ENCODE measurements around the gene EWSR1. TPM values are rescaled to one million over a fixed set of nuclear protein-coding genes. Genes with fewer than 3 reads are reported as not detected.

The EWSR1 gene
- total RNA-seq, 1 donor from 2014 or later: 220 TPM

DNA sequence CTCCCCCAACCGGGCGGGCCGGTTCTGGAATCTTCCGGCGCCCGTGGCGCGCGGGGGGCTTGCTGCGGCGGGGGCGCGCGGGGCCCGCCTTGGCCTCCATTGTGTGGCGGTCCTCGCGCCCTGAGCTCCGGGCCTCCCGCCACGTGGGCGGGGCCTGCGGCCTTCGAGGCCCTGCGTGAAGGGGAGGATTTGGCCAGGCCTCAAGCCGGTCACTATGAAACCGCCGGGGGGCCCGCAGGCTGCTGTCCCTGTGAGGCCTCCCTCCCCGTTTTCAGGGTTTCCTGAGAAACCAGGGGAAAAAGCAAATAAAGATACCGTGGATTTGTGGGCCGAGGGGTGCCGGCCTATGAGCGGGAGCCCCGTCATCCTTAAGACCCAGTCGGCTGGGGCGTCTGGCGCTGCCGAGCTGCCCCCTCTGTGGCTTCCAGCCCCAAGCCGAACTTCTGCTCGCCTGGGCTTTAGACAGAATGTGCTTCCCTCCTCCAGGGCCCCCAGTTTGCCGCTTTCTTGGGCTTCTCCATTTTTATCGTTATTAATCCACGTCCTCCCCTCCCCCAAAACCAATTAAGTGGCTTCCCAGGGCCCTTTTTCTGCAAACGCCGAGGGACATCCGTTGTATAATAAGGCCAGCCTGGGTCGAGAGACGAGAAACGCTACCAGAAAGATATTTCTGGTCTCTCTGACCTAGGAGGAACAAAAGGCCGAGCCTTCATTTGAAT, 602 bp downstream of the EWSR1 start:
- DNase-seq (ENCODE audit: low read depth, low spot score): no peak

DNA sequence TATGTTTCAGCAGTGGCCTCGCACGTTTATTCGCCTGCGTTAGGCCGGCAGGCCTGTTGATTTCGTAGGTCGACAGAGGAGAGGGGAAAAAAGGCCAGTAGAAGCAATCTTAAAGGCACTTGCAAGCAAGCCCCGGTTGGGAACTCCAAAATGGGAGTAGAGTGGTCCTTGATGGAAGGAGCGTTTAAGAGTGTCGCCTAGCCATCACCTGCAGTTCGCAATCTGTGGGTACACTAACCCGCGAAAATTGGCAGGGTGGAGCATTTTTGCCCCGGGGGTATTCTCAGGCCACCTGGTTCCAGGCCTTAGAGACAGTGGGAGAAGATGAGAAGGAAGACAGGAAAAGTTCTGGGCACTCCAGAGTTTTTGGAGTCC, 1.1 kb downstream of the EWSR1 start:
- no peak for DNase-seq (ENCODE audit: low read depth, low spot score)

DNA sequence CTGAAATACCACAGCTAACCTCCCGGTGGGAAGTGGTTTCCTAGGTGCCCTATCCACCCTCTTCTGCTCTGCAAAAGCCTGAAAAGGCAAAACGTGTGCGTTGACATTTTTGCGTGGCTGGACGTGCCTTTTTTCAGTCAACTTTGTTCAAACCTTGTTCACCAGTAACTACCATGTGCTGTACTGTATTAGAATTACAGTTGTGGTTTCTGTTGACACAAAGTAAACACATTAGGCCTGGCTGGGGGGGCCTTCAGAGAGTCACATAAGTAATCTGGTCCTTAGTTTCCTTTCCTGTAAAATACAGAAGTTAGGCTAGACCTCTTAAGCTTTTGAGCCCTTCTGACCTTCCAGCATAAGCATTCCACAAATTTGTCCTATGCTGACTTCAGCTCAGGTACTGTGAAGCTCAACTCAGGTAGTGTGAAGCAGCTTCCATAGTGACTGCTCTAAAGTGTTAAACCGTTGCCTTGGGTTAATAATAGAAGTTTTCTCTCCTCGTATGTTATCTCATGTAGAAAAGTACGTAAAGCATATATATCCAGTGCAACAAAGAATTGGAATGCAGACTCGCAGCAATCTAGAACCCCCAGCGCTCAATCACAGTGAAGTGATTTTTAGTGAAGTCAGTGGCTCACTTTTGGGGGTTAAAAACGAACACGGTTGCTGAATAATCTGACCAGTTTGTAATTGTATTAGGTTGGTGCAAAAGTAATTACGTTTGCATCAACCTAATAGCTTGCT, 1.8 kb downstream of the EWSR1 start:
- no peak for DNase-seq (ENCODE audit: low read depth, low spot score)

DNA sequence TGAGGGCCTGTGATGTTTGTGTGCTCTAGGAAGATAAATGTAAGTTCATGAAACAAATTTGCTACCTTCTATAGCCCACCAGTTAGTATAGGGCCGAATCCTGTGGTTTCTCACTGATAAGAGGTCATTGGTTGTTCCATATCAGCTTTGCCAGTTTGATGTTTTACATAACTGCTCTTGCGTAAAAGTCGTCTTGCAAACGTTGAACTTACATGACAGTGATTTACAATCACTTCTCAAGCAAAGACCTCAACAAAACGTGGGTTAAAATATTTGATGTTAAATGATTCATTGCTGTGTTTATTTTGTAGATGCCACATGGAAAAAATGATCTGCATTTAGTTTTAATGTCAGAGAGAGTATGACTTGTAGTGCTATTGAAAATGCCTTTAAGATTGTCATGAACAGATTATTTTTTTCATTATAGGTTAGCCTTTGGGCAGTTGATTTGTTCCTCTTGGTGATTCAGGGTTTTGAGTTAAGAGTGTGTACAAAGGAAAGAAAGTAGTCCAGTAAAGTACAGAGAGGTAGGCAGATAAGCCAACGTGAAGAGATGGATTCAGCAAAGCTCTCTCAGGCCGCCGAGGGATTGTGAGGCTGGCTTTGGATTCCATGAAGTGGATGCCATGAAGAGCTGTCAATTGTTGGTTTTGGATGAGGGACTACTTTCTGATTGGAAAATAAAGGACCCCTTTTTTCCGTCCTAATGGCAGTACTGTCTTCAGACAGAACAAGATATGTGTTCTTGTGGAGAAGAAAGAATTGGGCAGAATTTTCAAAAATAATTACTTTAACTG, 2.6 kb downstream of the EWSR1 start:
- DNase-seq (ENCODE audit: low read depth, low spot score): no peak

DNA sequence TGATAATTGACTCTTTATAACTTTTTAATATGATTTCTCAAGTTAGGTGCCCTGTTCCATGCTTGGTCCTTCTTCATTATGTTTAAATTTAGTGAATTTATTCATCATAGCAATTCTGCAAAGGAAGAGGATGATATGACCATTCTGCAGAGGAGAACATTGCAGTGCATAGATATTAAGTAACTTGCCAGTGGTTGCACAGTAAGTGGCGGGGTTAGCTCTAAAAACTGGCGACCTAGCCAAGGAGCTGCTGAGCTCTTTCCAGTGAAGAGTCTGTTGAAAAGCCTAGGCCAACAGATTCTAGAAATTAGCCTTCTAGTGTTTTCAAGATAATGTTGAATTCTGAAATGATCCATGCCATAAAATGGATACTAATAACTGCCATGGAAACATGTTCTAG, 4.6 kb downstream of the EWSR1 start:
- DNase-seq (ENCODE audit: low read depth, low spot score): no peak

DNA sequence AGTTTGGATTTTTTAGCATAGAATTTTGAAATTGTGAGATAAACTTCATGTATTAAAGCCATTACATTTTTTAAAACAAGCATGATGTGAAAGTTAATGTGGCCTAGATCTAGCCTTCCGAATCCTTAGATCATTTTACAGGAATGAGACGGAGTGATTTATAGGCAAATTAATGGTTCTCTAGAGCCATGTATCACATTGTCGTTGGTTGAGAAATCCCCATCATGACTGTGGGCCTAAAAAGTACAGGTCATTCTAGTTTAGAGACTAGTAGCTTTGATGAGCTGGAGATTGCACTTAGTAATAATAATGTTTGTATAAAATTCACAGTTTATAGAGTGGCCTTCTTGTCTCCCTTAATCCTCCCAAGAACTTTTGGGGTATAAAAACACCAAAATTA, 7.1 kb downstream of the EWSR1 start:
- no peak for DNase-seq (ENCODE audit: low read depth, low spot score)

DNA sequence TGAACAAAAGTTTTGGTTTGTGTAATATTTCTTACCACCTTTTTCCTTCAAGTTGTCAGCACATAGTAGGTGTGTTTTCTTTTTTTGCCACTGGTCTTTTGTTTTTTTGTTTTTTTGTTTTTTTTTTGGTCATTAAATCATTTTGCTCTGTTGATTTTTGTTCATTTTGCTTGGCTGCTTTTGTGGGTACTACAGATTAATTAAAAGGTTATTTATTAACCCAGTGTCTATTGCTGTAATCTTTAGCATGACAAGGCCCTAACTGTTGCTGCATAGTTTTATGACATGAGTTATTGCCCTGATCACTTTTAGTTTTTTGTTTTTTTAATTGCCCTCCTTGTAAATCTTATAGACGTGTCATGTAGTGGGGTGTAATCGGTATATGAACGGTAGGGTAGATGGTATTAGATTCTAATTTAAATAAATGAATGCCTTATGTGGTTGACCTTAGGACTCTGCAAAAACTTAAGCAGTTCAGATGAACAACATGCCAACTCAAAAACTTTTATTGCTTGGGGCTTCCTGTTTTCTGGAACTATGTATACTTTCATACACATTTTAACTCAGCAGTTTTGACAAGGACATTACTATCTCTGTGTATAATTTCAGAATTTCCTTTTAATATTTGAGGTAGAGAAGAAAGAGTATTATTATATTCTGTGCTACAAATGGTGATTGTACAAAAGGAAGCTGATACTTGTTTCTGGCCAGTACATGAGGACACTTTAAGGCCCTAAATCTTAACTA, 7.9 kb downstream of the EWSR1 start:
- no peak for DNase-seq (ENCODE audit: low read depth, low spot score)

DNA sequence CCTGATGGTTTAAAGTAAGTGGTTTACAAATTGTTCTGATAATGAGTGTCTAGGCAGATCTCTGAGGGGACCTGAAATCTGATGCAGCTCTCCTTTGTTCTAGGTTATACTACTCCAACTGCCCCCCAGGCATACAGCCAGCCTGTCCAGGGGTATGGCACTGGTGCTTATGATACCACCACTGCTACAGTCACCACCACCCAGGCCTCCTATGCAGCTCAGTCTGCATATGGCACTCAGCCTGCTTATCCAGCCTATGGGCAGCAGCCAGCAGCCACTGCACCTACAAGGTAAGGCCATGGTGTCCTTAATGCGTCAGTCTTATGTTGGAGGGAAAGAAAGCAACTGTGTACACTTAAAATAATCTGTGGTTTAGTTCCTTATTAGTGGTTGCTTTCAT, 9.9 kb downstream of the EWSR1 start:
- no peak for DNase-seq (ENCODE audit: low read depth, low spot score)

DNA sequence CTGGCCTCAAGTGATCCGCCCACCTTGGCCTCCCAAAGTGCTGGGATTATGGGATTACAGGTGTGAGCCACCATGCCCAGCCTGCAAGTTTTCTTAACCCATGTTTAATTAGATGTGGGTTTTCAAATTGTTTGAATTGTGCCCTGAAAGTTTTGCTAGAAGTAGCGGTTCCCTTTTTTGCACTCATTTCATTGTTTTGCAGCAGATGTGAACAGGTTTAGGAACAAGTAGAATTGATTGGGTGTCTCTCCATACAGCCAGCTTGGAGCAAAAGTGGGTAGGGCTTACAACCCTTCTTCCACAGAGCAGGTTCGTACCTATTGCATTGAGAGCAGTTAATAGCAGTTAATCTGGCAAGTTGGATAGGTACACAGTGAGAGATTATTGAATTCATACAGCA, 16.1 kb downstream of the EWSR1 start:
- no peak for DNase-seq (ENCODE audit: low read depth, low spot score)

DNA sequence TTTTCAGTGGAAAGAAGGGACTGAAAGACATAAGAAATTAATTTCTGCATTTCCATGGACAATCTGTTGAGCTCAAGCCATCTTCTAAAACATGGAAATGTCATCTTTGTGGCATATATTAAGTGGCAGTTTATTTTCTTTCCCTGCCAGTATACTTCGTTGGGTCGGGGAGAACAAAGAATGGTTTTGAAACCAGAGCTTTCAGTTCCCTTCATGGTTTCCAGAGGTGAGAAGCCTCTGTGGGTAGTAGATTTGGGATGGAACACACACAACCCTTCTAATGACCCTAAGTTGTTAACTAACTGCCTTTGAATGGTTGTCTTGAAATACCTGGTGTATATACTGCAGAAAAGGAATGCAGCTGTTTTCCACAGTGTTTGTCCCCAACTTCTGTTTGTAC, 20.8 kb downstream of the EWSR1 start:
- DNase-seq (ENCODE audit: low read depth, low spot score): no peak

DNA sequence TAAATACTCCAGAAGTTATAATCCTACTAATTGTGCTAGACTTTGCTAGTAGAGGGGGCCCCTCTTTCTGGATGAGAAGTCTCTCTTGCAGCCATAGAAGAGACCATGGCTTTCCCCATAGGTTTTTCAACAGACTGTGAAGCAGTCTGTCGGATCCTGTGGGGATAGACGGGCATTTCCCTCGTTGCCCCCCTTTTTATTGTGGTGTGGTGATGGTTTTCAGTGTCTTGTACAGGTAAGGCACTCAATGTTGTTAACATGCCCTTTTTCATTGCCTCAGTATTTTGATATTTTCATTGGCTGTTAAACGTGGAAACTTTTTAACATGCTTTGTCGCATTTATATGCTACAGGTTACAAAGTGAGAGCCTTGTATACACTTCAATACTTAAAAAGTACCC, 22.0 kb downstream of the EWSR1 start:
- no peak for DNase-seq (ENCODE audit: low read depth, low spot score)

DNA sequence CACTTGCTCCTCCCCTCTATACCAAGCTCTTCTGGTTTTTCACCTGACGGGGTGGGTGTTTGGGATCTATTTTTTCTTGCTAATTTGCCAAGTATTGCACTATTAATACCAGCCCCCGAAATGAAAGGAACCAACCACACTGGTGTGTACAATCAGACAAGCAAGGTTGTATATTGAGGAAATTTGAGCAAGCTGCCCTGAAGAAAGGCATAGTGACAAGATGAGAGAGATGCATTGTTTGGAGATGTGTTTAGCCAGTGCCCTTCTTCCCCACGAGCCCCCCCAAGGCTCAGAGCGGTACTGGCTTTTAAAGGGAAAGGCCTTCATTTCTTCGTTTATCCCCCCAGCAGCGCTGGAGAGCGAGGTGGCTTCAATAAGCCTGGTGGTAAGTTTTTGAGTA, 23.1 kb downstream of the EWSR1 start:
- DNase-seq (ENCODE audit: low read depth, low spot score): no peak

DNA sequence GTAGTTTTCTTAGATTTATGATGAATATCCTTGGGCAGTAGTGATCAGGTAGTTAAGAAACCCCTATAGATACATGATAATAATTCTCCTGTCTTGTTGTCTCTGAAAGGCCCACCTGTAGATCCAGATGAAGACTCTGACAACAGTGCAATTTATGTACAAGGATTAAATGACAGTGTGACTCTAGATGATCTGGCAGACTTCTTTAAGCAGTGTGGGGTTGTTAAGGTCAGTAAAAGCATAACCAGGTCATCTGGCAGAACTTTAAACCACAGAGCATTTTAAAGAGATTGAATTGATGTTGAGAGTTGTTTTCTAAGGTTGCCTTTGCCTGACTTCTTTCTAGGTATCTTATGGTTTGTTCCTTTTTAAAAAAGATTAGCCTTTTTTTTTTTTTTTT, 24.3 kb downstream of the EWSR1 start:
- DNase-seq (ENCODE audit: low read depth, low spot score): no peak

DNA sequence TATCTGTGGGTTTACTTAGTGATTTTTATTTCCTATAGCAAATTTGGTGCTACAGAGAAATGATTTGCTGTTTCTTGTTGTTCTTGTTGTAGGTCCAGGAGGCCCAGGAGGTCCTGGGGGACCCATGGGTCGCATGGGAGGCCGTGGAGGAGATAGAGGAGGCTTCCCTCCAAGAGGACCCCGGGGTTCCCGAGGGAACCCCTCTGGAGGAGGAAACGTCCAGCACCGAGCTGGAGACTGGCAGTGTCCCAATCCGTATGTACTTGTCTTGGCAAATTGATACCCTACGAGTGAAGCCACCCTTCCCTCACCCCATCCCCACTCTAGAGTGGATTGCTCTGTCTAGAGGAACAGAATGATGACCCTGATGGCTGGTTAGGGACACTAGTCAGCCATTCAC, 30.6 kb downstream of the EWSR1 start:
- DNase-seq (ENCODE audit: low read depth, low spot score): no peak

DNA sequence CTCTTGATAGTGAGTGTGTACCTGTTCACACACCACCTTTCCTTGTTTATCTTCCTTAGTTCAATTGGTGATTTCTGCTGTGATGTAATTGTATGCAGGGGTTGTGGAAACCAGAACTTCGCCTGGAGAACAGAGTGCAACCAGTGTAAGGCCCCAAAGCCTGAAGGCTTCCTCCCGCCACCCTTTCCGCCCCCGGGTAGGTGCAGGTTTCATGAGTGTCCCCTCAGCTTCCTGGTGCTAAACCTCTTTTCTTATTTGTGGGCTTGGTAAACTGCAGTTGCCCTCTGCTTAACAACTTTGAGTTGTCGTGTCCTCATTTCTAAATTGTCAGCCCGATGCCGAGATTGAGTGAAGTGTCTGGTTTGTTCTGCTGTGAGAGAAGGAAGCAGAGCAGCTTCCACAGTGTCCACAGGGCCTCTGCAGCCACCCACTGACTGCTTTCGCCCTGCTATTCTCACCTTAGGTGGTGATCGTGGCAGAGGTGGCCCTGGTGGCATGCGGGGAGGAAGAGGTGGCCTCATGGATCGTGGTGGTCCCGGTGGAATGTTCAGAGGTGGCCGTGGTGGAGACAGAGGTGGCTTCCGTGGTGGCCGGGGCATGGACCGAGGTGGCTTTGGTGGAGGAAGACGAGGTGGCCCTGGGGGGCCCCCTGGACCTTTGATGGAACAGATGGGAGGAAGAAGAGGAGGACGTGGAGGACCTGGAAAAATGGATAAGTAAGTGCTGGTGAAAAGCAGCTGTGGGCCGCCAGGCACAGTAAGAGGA, 31.2 kb downstream of the EWSR1 start:
- no peak for DNase-seq (ENCODE audit: low read depth, low spot score)

DNA sequence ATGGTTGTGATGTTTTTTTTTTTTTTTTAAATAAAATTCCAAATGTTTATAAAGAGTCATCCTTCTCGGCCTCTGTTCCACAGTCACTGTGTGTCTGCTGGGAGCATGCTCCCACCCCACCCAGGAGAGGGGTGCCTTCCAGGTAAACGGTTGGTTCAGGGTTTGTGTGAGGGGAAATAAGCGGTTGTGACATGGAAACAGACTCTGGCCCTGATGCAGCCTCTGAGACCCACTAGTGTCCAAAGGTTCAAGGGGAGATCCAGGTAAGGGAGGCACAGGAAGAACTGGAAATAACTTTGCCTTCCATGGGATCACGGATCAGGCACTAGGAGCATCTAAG, 32.4 kb downstream of the EWSR1 start:
- DNase-seq (ENCODE audit: low read depth, low spot score): no peak

DNA sequence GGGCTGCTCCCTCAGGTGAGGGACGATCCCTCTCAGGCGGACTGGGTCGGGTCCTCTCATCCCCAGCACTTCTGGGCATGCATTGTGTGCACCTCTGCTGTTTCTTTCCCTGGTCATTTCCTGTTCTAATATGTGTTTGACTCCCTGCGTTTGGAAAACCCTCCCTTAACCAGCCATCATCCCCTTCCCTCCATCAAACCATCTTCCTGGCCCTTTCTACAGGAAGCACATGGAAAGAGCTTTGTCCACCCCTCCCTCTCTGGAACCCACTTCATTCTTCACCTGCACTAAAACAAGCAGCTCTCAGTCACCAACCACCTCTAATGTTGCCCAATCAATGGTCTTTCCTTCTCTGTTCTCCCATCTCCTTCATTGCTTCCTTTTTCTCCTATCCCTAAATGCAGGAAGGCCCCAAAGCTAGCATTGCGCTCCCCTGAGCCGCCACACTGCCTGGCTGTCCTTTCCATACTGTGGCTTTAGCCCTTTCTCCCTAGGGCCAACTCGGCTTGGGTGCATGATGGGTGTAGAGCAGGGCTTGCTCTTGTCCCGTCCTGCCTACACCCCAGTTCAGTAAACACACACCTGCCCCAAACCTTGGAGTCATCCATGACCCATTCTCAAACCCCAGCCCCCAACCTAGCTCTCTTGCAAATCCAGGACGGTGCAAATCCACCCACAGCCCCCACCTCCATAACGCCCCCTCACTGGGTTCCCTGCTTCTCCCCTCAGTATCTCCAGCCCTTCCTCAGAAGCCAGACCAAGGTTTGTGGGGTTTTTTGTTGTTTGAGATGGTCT, 32.9 kb downstream of the EWSR1 start:
- DNase-seq (ENCODE audit: low read depth, low spot score): no peak

DNA sequence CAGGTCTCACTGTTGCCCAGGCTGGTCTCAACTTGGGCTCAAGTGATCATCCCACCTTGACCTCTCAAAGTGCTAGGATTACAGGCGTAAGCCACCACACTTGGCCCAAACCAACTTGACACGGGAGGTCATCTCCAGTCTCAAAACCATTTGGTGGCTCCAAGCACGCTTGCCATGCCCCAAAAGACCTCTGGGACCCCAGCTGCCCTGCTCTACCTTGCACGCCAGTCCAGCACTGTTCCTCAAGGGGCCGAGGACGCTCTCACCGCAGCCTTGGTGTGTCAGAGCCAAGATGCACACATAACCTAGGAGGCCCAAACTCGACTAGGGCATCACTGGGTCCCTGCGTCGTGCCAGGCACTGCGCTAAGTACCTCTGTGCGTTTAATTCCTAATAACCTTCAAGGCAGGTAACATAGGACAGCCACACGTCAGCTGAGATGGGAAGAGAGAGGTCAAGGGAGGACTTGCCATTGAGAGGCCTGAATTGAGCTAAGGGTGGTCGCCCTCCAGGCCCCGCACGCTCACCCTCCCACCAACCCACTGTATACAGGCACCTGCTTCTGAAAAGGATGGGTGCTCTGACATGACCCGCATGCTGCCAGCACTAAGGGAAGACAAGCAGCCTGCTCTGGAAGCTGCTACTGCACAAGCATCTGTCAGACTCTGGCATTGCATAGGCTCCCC, 33.8 kb downstream of the EWSR1 start:
- DNase-seq (ENCODE audit: low read depth, low spot score): no peak

DNA sequence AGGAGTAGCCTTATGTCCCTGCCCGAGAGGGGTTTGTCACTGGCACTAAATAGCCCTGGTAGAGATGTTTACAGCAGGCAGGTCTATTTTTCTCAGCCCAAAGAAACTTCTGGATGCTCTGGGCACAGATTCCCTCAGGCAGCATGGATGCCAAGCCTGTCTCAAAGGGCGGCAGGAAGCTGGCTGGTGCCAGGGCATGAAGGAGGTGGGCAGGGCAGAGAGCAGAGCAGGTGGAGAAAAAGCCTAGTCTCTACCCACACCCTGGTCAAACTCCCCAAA, 34.3 kb downstream of the EWSR1 start:
- no peak for DNase-seq (ENCODE audit: low read depth, low spot score)
